Left hindlimb (tissue), 1 donor: ENCODE data around the gene CALM3.
A peak's percentile ranks its signal among the peaks of the same experiment; 100 is the strongest.
"Not testable (repeated sequence)": the region's sequence is repeated elsewhere in the genome, so short reads cannot be mapped to it uniquely, and the experiment has no call there.

Experiments used
- DNase-seq: peaks from one replicate; pipeline ENCODE4 v3.0.0-alpha.2; 2018

Gene CALM3

GRCh38 chr19:46616631-46617322, 15.6 kb downstream of the CALM3 start:
- no peak for DNase-seq

GRCh38 chr19:46617601-46618000, 16.5 kb downstream of the CALM3 start:
- DNase-seq: no peak

- DNase-seq: no peak
These were observed 17.6 kb downstream of the CALM3 start for GRCh38 chr19:46618670-46619231.

GRCh38 chr19:46620267-46620666, 19.1 kb downstream of the CALM3 start:
- no peak for DNase-seq

GRCh38 chr19:46620716-46621115, 19.6 kb downstream of the CALM3 start:
- no peak for DNase-seq

GRCh38 chr19:46621191-46622117, 20.3 kb downstream of the CALM3 start:
- DNase-seq: no peak

GRCh38 chr19:46622118-46622446, 21.0 kb downstream of the CALM3 start:
- no peak for DNase-seq

- DNase-seq: no peak
These were observed 22.9 kb downstream of the CALM3 start for GRCh38 chr19:46623915-46624502.

GRCh38 chr19:46624958-46625661, 24.0 kb downstream of the CALM3 start, which contains the start of gene PTGIR:
TSS of gene PTGIR (minus strand) at chr19:46625089. CDS start at chr19:46624225, 864 bp downstream.
- DNase-seq: peak; percentile 69

GRCh38 chr19:46625731-46626130, 24.6 kb downstream of the CALM3 start:
- no peak for DNase-seq

- DNase-seq: no peak
These were observed 25.3 kb downstream of the CALM3 start for GRCh38 chr19:46626446-46626845.

GRCh38 chr19:46628970-46629369, 27.8 kb downstream of the CALM3 start:
- not testable (repeated sequence) for DNase-seq

GRCh38 chr19:46629546-46630025, 28.5 kb downstream of the CALM3 start:
- DNase-seq: no peak

GRCh38 chr19:46630586-46631205, 29.6 kb downstream of the CALM3 start:
- no peak for DNase-seq

- no peak for DNase-seq
These were observed 30.4 kb downstream of the CALM3 start for GRCh38 chr19:46631481-46631880.

- DNase-seq: no peak
These were observed 32.0 kb downstream of the CALM3 start for GRCh38 chr19:46633130-46633529.

- DNase-seq: peak; percentile 87
These were observed 33.0 kb downstream of the CALM3 start for GRCh38 chr19:46634045-46634655.

GRCh38 chr19:46634656-46635218, 33.6 kb downstream of the CALM3 start:
- DNase-seq: no peak

GRCh38 chr19:46635920-46636761, 35.0 kb downstream of the CALM3 start, which contains the start of gene GNG8:
TSS of gene GNG8 (minus strand) at chr19:46636202. CDS start at chr19:46634682, 1,520 bp downstream.
- no peak for DNase-seq

GRCh38 chr19:46637224-46637623, 36.1 kb downstream of the CALM3 start:
- no peak for DNase-seq
